ENCODE results near the gene ZFP36L2.

DNA sequence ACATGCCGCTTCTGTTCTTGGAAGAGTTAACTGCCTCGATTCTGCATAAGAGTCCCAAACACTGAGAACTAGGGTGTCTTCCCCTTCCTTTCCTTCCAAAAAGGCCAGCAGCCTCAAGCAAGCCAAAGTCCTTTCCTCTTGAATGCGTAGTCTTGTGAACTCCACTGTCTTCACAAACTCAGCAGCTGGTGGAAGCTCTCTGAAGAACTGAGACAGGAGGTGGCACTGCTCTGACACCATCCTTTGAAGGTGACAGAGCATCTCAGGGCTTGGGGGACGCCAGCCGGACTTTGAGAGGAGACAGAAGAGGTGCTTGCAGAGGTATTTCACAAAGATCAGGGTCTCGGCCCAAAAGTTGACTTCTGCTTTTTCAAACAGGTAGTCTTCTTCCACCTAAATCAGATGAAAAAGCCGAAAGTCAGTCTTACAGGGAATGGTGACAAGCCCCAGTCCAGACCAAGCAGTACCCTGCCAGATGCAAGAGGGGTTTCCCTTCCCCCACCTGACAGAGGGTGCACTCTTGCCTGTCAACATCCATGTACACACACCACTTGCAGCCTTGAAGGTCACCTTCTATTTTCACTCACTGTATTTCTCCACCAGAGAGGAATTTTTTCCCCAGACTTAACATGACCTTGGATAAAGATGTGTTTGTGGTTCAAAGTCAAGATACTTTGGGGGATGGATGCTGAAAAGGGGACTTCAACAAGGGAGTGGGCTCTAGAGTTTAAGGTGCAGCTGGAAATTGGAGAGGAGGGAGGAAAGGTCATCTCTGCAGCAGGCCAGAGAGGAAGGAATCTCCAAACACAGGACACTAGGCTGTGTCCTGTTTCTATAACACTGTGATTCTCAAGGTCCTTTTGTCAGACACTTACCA lies 4.8 kb upstream of the ZFP36L2 start:
- TF ChIP-seq POLR2A (IDR thresholded peaks at IDR 0.05; ENCODE audit: low read length) (no peak), GATA1 (IDR thresholded peaks at IDR 0.05; ENCODE audit: low read depth, low read length) (no peak)
